ENCODE results near the gene EXOSC7.

Gene EXOSC7

DNA sequence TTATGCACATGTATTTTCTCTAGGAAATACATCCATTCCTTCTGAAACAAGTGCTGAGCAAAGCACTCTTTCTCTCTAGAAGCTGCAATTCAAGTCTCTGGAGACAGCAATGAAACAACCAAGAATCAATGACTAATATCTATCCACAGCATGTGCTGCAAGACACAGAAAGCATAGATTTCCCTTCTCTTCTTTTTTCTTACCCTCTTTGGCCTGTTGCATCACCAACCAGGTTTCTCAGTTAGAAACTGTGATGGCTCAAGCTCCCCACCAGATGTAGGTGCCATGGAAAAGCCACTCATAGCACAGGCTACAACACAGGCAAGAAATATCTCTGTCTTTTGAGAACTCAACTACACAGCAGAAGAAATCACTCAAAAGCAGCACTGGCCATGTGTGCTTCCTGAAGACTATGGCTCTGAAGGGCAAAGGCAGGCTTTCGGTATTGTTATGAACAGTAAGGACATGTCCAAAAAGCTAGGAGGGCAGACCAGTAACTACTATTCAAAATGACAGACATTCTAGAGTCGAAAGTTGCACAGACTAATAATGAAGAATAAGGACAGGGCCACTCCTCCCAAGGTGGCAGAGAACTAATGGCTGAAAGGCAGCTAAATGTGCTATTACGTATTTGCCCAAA, 15.5 kb upstream of the EXOSC7 start:
- TF ChIP-seq EGR1 (IDR thresholded peaks at IDR 0.05) (no peak), RAD21 (IDR thresholded peaks at IDR 0.05; ENCODE audit: low read depth) (no peak), CREB1 (IDR thresholded peaks at IDR 0.05; ENCODE audit: low read depth) (no peak), ZBTB7A (IDR thresholded peaks at IDR 0.05; ENCODE audit: low read depth) (no peak), TCF12 (IDR thresholded peaks at IDR 0.05; ENCODE audit: low read depth) (no peak), FOXM1 (IDR thresholded peaks at IDR 0.05; ENCODE audit: borderline replicate concordance, low read depth) (no peak), CEBPB (IDR thresholded peaks at IDR 0.05) (no peak), NFIC (IDR thresholded peaks at IDR 0.05) (no peak), TEAD4 (IDR thresholded peaks at IDR 0.05) (no peak), TAF1 (IDR thresholded peaks at IDR 0.05; ENCODE audit: low read depth) (no peak), EP300 (IDR thresholded peaks at IDR 0.05; ENCODE audit: borderline replicate concordance) (no peak), YY1 (IDR thresholded peaks at IDR 0.05; ENCODE audit: low read depth) (no peak)
- TF ChIP-seq, protein P1, sequence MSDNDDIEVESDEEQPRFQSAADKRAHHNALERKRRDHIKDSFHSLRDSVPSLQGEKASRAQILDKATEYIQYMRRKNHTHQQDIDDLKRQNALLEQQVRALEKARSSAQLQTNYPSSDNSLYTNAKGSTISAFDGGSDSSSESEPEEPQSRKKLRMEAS (IDR thresholded peaks at IDR 0.05): no peak
- TF ChIP-seq, protein P2, sequence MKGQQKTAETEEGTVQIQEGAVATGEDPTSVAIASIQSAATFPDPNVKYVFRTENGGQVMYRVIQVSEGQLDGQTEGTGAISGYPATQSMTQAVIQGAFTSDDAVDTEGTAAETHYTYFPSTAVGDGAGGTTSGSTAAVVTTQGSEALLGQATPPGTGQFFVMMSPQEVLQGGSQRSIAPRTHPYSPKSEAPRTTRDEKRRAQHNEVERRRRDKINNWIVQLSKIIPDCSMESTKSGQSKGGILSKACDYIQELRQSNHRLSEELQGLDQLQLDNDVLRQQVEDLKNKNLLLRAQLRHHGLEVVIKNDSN (IDR thresholded peaks at IDR 0.05): no peak
- TF ChIP-seq, protein P3, sequence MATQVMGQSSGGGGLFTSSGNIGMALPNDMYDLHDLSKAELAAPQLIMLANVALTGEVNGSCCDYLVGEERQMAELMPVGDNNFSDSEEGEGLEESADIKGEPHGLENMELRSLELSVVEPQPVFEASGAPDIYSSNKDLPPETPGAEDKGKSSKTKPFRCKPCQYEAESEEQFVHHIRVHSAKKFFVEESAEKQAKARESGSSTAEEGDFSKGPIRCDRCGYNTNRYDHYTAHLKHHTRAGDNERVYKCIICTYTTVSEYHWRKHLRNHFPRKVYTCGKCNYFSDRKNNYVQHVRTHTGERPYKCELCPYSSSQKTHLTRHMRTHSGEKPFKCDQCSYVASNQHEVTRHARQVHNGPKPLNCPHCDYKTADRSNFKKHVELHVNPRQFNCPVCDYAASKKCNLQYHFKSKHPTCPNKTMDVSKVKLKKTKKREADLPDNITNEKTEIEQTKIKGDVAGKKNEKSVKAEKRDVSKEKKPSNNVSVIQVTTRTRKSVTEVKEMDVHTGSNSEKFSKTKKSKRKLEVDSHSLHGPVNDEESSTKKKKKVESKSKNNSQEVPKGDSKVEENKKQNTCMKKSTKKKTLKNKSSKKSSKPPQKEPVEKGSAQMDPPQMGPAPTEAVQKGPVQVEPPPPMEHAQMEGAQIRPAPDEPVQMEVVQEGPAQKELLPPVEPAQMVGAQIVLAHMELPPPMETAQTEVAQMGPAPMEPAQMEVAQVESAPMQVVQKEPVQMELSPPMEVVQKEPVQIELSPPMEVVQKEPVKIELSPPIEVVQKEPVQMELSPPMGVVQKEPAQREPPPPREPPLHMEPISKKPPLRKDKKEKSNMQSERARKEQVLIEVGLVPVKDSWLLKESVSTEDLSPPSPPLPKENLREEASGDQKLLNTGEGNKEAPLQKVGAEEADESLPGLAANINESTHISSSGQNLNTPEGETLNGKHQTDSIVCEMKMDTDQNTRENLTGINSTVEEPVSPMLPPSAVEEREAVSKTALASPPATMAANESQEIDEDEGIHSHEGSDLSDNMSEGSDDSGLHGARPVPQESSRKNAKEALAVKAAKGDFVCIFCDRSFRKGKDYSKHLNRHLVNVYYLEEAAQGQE (IDR thresholded peaks at IDR 0.05; ENCODE audit: low read depth): no peak

DNA sequence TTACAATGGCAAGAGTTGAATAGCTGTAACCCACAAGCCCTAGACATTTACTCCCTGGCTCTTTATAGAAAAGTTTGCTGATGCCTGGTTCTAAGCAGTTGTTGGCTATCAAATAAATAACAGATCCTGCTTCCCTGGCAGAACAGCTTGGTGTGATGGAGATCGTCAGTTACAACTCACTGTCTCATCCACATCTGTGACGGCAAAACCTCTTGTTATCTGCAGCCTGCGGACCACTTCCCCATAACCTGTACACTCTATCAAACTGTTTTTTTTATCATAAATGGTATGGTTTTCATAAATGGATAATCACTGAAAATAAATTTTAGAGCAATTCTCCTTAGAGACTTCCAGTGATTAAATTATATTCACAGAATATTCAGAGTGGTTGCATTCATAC, 14.2 kb upstream of the EXOSC7 start:
- TF ChIP-seq NFIC (IDR thresholded peaks at IDR 0.05) (no peak), RAD21 (IDR thresholded peaks at IDR 0.05; ENCODE audit: low read depth) (no peak)

DNA sequence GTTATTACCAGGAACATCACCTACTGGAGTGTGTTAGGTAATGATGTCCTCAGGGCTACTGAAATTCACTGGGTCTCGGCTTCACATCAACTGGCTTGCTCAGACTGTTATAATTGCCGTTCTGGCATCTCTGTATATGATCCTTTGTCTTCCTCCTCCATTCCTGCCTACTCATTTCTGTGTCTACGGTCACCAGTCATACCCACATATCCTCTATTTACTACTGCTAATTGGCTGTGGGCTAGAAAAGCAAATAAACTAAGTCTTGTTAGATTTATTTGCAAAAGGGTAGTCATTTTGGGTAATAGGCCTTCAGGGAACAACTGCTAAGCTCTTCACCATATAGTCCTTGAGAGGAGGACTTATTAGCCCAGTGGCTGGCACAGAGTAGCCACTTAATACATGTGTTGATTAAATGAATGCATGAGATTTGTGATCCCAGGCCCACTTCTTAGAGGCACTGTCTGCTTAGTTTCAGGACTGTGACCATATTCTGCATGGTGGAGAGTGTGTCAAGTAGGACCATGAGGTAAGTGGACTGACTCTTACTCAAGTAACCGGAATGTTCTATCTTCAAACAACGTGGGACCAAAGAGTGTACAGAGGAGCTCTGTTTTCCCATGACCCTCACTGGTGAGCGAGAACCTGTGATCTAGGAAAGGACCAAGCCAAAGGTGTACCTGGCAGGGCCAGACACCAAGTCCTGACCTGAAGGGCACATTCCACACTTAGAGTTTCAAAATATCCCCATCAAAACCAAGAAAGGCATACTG, 13.2 kb upstream of the EXOSC7 start:
- TF ChIP-seq TCF12 (IDR thresholded peaks at IDR 0.05; ENCODE audit: low read depth): no peak
- no peak for TF ChIP-seq CEBPB (IDR thresholded peaks at IDR 0.05)
- no peak for TF ChIP-seq TEAD4 (IDR thresholded peaks at IDR 0.05)
- TF ChIP-seq, protein P2 (IDR thresholded peaks at IDR 0.05): no peak
- no peak for TF ChIP-seq YY1 (IDR thresholded peaks at IDR 0.05; ENCODE audit: low read depth)
- TF ChIP-seq CREB1 (IDR thresholded peaks at IDR 0.05; ENCODE audit: low read depth): no peak
- no peak for TF ChIP-seq ZBTB7A (IDR thresholded peaks at IDR 0.05; ENCODE audit: low read depth)
- TF ChIP-seq EP300 (IDR thresholded peaks at IDR 0.05; ENCODE audit: borderline replicate concordance): no peak
- no peak for TF ChIP-seq TAF1 (IDR thresholded peaks at IDR 0.05; ENCODE audit: low read depth)
- no peak for TF ChIP-seq FOXM1 (IDR thresholded peaks at IDR 0.05; ENCODE audit: borderline replicate concordance, low read depth)
- TF ChIP-seq, protein P3 (IDR thresholded peaks at IDR 0.05; ENCODE audit: low read depth): no peak
- TF ChIP-seq EGR1 (IDR thresholded peaks at IDR 0.05): no peak
- TF ChIP-seq, protein P1 (IDR thresholded peaks at IDR 0.05): no peak
- no peak for TF ChIP-seq NFIC (IDR thresholded peaks at IDR 0.05)
- no peak for TF ChIP-seq RAD21 (IDR thresholded peaks at IDR 0.05; ENCODE audit: low read depth)

DNA sequence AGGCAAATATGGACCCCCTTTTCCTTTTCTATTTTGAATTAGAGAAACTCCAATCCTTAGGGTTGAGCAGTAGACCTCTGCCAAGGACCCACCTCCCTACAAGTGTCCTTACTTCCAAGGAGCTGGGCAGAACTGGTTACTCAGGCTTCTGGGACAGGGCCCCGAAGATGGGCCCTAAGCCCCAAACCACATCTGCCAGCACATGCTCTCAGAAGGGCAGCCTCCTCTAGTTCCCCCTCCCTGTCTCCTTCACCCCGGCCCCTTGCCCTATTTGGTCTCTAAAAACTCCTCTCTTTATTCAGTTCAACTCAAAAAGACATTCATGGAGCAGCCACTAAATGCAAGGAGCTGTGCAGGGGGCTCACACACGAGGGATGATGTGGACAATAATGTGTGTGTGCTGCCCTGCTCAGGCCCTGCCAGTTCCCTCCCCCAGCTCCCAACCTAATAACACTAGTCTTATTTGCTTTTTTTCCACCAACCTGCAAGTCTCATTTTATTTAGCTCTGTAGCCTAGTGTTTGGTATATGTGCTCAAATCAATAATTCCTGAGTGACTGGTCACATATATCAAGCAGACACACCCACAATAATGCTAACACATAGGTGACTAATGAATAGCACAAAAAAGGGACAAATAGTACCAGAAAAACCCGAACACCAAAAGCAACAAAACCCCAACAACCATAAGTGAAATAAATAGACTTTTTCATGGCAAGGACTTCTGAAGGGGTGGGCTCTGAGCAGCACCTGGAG, 12.3 kb upstream of the EXOSC7 start:
- TF ChIP-seq TCF12 (IDR thresholded peaks at IDR 0.05; ENCODE audit: low read depth) (no peak), YY1 (IDR thresholded peaks at IDR 0.05; ENCODE audit: low read depth) (no peak), FOXM1 (IDR thresholded peaks at IDR 0.05; ENCODE audit: borderline replicate concordance, low read depth) (no peak), EP300 (IDR thresholded peaks at IDR 0.05; ENCODE audit: borderline replicate concordance) (no peak), EGR1 (IDR thresholded peaks at IDR 0.05) (no peak), TEAD4 (IDR thresholded peaks at IDR 0.05) (no peak)
- TF ChIP-seq, protein P2 (IDR thresholded peaks at IDR 0.05): no peak

DNA sequence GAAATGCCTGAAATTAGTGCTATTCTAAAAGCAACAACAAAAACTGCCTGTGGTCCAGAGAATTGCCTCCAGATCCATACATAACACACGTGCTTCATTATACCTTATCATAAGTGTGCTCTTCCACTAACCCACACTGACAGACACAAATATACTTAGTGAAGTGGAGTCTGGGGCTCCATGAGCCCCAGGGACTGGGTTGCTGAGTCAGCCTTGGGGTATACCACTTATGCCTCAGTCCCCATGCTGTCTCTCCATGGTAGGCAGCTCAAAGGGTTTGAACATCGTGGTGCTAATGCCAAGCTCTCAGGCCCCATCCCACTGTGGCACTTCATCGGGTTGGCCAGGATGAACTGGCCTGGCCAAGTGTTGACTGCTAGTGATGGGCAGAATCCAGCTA, 10.9 kb upstream of the EXOSC7 start:
- no peak for TF ChIP-seq ZBTB7A (IDR thresholded peaks at IDR 0.05; ENCODE audit: low read depth)
- no peak for TF ChIP-seq EGR1 (IDR thresholded peaks at IDR 0.05)
